GM18526 (cell line): ENCODE data around the gene SLC39A3.

ENCODE experiments used
- POLR2A ChIP-seq: IDR thresholded peaks from 3 replicates; pipeline ENCODE4 v1.6.1; 2011; ENCODE audit not compliant: insufficient read length; ENCODE audit errors: extremely low read depth

The SLC39A3 gene

DNA sequence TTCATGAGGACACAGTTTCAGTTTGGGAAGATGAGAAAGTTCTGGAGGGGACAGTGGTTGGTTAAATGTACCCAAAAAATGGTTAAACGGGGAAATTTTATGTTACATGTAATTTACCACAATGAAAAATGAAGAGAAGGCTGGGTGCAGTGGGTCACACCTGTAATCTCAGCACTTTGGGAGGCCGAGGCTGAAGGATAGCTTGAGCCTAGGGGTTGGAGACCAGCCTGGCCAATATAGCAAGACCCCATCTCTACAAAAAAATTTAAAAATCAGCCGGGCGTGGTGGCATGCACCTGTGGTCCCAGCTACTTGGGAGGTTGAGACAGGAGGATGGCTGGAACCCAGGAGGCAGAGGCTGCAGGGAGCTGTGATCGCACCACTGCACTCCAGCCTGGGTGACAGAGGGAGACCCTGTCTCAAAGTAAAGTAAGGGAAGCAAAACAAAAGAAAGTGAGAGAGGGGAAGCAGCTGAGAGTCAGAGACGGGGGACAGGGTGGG lies 54.6 kb downstream of the SLC39A3 start:
- TF ChIP-seq POLR2A: no peak

DNA sequence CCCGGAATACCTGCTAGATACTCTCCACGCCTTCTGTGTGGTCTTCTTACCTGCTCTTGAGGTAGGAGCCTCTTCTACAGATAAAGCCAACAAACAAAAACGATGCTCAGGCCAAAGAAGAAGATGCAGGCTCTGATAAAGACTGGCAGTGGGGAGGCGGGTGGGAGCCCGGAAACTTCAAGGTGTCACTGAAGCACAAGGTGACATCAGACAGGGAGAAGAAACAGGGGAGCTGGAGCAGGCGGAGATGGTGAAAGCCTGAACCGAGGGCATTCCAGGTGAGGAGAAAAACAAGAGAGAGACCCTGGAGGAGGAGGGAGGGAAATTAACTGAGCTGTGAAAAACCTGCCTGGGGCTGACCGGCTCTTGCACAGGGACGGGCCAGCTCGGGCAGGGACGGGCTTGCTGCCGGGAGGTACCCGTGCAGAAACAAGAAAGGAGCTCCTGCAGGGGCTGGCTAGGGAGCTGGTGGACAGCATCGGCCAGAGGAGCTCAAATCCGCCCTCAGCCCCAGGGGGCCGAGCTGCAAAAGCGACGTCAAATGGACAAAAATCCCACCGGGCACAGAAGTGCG lies 56.3 kb downstream of the SLC39A3 start:
- no peak for TF ChIP-seq POLR2A
